Tibial nerve (tissue), 3 donors: ENCODE results near the gene ESPL1.

Source experiments
- CTCF ChIP-seq, 5 experiments: fragments of 200-600 bp in 3 of 5; fragments of 450-650 bp in 2 of 5; sonication (generic) in 3 of 5; IDR thresholded peaks; one replicate each; pipeline ENCODE4 v1.5.1; 2016 to 2019; ENCODE audit warnings: antibody characterized with exemption in 5 of 5, mild to moderate bottlenecking in 3 of 5, moderate library complexity in 2 of 5
- POLR2A ChIP-seq, 2 donors: fragments of 450-650 bp; IDR thresholded peaks; one replicate each; pipeline ENCODE4 v1.6.1; 2017; ENCODE audit warnings: antibody characterized with exemption in 2 of 2, mild to moderate bottlenecking in 2 of 2, moderate library complexity in 2 of 2

- TF ChIP-seq CTCF (IDR thresholded peaks at IDR 0.05) (no peak), POLR2A (IDR thresholded peaks at IDR 0.05) (no peak)
These were observed 33.7 kb upstream of the ESPL1 start for GRCh38 chr12:53234271-53234914.
